NCI-H345 treated with DMSO at 0.1 percent for 48 hours (cell line): ENCODE results near the gene APPBP2.
"Not testable (repeated sequence)": the region's sequence is repeated elsewhere in the genome, so short reads cannot be mapped to it uniquely, and the experiment has no call there.

ENCODE experiments used
- DNase-seq: peaks from one replicate; lab custom pipeline; 2025; ENCODE audit not compliant: unreplicated experiment; lab: John Stamatoyannopoulos, UW

APPBP2 gene, protein sequence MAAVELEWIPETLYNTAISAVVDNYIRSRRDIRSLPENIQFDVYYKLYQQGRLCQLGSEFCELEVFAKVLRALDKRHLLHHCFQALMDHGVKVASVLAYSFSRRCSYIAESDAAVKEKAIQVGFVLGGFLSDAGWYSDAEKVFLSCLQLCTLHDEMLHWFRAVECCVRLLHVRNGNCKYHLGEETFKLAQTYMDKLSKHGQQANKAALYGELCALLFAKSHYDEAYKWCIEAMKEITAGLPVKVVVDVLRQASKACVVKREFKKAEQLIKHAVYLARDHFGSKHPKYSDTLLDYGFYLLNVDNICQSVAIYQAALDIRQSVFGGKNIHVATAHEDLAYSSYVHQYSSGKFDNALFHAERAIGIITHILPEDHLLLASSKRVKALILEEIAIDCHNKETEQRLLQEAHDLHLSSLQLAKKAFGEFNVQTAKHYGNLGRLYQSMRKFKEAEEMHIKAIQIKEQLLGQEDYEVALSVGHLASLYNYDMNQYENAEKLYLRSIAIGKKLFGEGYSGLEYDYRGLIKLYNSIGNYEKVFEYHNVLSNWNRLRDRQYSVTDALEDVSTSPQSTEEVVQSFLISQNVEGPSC

DNA sequence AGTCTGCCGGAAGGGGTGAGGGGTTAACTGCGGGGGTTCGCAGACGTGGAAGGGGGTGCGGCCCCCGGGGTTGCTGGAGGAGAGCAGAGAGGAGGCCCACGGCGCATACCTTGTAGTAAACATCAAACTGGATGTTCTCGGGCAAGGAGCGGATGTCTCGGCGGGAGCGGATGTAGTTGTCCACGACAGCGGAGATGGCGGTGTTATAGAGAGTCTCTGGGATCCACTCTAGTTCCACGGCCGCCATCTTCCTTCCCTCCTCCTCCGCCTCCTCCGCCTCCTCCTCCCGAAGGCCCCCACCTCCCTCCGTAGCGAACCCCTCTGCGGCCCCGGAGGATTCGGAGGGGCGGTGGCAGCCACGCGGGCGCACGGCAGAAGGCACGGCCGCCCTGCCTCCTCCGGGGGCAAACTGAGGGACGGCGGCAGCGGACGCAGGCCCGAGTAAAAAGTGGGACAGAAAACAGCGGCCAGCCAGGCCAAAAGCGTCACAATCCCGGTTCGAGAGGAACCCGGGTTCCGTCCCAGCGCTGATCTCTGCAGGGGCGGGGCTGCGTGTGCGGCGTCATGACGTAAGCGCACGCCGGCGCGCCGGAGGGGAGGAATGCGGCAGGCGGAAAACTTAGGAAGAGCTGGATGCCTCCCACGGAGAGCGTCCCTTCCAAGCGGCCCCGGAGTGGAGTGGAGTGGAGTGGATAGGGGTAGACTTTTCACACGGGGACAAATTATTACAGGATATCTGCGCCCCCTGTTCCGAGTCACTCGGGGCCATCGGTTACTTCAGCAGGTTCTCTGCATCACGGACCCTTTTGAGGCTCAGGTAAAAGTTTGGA, at the start of gene APPBP2:
Gene APPBP2, minus strand, starts transcription at position 558 of the 830 bp plus-strand sequence. Its CDS starts 311 bp downstream, at position 247.
- DNase-seq: peak; percentile 74

DNA sequence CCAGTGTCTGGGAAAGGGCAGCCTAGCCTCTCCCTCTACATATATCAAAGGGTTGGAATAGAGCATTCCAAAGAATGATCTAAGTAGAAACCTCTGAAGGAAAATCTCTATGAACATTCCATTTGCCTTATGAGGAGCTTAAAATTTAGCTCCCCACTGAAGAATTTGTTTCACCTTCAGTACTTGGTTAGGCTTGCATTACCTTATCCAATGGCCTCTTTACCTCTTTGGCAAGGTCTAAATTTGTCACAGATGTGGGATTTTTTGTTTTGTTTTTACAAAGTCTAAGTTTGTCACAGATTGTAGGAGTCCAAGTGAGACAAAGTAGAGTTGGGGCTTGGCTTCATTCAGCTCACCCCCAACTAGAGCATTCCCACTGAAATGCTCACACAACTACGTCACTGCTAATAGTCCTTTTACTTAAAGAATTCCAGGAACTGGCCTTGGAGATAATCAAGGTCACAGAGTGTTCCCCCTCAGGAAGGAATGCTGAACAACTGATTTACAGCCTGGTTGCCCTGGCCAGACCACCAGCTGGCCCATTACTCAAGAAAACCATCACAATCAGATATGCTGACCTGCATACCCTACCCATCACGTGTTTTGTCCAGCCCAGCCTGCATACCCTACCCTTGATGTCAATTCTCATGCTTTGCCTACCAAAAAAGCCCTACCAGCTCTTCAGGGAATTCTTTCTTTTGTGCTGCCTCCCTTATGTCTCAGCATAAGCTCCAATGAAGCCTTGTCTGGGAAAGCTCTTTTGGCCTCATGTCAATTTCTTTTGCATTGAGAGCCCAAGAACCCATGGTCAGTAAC, 47.4 kb upstream of the APPBP2 start:
- no peak for DNase-seq

DNA sequence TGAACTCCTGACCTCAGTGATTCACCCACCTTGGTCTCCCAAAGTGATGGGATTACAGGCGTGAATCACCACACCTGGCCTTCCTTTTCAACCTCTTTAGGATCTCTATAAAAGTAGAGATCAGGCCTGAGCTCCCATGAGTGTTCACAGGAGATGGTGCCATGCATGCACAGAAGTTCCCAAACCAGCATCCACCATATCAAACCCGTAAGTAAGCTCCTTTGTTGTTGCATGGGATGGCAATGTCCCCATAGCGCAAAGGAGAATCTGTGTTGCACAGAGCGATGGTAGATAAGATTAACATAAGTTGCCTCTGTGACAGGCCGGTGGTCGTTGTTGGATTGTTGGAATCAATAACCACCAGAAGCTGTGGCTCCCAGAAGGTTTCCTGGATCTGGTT, 39.2 kb upstream of the APPBP2 start:
- DNase-seq: no peak

DNA sequence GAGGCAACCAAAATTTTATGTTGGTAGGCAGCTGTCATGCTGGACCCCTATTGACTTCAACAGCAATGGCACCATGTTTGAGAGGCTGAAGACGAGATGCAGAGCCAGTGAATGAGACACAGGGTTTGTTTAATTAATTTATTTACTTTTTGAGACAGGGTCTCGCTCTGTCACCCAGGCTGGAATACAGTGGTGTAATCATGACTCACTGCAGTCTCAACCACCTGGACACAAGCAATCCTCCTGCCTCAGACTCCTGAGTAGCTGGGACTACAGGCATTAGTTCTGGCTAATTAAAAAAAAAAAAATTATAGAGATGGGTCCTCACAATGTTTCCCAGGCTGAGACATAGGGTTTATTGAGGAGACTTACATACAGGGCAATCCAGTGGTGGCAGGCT, 37.7 kb upstream of the APPBP2 start:
- no peak for DNase-seq

DNA sequence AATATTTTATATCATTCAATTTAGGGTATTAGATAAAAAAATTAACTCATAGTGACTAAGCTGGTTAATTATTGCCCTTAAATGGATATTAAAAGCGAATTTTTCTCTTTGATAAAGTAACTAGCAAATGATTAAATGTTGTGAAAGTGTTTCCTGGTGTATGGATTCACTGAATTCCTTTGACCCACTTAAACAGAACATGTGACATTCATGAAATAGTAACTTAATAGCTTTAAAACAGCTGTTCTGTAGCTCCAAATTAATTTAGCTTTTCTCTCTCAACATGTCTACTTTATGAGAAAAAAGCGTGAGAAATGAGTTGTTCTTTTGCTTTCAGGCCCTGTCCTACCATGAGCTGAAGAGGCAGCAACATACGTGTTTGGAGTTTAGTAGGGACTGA, 36.4 kb upstream of the APPBP2 start:
- no peak for DNase-seq

DNA sequence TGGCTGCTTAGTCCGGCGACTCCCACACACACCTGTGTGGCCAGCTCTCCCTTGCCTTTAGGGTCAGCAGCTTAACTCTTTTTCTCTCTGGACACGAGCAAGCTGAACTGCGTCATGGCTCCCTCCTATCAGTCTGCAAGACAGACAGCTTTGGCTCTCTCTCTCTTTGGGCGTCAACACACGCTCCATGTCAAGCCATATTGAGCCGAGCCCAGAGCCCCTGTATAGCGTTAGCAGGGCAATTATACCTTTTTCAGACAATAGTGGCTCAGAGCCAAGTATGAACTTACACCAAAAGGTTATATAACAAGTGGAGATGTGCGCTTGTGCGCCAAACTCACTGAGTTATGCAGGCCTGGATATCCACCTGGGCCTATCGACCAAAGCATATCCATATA, 34.8 kb upstream of the APPBP2 start:
- DNase-seq: no peak

DNA sequence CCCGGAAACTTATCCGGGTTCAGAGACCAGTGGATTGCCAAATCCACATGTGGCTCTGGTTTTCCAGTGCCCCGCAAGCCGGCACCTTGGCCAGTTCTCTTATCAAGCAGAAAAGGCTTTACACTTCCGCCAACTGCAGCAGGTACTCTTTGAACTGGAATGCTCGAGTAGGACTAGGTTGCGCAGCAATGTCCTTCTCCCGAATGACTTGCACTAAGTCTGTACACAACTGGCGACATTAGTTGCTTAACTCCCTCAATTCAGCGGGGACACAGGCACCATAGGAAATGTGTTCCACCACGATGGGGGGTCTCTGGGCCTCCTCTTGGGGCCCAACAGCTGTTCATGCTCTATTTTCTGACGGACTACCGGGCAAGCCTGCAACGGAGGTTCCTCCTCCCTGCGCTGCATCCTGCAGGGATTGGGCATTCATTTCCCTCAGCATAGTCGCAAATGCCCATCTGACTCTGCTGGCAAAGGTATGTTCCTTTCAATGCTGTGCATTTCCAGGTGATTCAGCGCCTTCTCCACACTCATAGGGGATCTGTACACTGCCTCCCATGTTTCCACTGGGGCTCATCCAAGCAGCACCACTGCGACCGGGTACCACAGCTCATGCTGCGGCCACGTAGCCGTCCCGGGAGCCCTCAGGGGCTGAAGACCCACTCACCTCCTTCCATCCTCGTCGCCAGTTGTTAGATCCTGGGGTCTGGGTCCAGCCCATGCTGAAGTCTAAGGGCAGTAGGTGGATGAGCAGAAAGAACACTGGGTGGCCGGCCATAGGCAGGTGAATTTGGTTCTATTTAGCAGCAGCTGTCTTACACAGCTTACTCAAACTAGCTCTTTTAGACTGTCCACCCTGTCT, 34.2 kb upstream of the APPBP2 start:
- DNase-seq: no peak

DNA sequence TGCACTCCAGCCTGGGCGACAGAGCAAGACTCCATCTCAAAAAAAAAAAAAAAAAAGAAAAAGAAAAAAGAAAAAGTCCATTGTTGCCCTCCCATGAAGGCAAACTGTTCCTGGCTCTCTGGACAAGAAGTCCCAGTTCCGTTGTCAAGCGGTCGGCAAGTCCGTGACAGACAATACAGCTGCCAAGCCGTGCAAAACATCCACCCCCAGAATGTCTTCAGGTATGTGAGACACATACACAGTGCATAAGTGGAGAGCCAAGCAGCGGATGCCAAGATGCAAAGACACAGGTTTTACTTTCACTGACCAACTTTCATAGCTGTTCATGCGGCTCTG, 33.6 kb upstream of the APPBP2 start:
- no peak for DNase-seq

DNA sequence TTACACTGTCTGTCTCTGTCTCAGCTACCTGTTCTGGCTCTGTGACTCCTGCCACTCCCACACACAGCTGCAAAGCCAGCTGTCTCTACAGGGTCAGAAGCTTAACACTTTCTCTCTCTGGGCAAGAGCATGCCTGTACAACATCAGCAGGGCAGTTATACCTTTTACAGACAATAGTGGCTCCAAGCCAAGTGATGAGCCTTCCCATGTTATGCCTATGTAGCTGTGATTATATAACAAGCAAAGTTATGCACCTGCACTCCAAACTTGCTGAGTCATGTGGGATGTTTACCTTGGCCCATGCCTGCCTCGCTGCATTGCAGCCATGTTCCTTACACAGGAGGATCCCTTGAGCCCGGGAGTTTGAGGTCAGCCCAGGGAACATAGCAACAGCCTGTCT, 31.8 kb upstream of the APPBP2 start:
- DNase-seq: no peak

DNA sequence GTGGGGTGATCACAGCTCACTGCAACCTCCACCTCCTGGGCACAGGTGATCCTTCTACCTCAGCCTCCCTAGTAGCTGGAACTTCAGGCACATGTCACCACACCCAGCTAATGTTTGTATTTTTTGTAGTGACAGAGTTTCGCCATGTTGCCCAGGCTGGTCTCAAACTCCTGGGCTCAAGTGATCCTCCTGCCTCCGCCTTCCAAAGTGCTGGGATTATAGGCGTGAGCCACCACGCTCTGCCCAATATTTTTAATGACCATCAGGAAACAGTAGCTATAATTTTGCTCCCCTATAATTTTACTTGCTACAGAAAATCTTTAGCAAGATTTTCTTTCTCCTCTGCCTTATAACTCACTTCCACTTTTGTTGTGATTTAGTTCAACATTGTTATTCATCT, 29.7 kb upstream of the APPBP2 start:
- no peak for DNase-seq

DNA sequence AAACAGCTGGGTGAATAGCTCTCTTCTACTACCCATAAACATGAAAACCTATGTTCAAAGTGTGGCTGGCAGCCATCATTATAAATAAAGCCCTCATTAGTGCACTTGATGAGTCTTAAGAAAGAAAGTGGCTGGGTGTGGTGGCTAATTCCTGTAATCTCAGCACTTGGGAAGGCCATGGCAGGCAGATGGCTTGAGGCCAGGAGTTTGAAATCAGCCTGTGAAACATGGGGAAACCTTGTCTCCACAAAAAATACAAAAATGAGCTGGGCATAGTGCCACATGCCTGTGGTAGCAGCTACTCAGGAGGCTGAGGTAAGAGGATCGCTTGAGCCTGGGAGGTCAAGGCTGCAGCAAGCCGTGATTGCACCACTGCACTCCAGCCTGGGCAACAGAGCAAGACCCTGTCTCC, 28.3 kb upstream of the APPBP2 start:
- no peak for DNase-seq

DNA sequence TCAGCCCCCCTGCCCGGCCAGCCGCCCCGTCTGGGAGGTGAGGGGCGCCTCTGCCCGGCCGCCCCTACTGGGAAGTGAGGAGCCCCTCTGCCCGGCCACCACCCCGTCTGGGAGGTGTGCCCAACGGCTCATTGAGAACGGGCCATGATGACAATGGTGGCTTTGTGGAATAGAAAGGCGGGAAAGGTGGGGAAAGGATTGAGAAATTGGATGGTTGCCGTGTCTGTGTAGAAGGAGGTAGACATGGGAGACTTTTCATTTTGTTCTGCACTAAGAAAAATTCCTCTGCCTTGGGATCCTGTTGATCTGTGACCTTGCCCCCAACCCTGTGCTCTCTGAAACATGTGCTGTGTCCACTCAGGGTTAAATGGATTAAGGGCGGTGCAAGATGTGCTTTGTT, 26.2 kb upstream of the APPBP2 start:
- DNase-seq: not testable (repeated sequence)

DNA sequence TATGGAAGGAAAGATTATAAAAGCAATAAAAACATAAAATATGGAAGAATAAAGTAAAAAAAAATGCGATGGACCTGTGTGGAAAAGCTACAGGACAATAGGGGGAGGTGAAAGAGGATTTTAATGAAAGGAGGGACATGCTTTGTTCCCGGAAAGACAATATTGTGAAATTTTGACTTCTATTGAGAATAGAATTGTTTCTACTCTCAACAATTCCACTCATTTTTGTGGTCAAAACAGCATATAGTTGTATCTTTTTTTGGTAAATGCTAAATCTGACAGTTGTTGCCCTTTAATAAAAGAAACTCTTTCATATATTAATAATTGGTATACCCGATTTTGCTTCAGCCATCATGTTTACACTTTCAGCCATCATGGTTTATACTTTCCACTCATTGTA, 22.9 kb upstream of the APPBP2 start:
- DNase-seq: no peak

DNA sequence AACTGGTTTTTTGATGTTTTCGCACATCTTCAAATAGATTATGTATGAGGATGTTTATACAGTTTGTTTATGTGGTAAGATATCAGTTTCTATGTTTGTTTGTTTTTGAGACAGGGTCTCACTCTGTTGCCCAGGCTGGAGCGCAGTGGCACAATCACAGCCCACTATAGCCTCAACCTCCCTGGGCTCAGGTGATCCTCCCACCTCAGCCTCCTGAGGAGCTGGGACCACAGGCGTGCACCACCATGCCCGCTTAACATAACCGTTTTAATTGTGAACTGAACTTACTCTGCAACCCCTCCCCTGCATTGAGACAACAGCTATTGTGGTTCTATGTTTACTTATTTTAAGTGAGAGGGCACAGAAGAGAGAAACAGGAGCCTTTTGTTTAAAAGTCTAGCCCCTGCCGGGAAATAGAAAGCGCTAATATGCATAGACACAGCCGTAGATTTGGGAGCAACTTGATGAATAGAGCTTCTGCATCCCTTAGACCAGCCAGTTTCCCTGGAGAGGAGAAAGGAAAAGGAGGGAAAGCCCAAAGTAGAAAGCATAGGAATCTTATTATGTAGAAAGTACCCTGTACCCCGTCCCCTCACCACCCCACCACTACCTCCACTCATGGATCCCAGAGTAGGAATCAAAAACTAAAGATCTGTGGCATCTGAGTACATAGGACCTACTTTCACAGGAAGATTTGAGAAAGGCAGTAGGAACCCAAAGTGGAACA, 19.6 kb upstream of the APPBP2 start:
- DNase-seq: no peak

DNA sequence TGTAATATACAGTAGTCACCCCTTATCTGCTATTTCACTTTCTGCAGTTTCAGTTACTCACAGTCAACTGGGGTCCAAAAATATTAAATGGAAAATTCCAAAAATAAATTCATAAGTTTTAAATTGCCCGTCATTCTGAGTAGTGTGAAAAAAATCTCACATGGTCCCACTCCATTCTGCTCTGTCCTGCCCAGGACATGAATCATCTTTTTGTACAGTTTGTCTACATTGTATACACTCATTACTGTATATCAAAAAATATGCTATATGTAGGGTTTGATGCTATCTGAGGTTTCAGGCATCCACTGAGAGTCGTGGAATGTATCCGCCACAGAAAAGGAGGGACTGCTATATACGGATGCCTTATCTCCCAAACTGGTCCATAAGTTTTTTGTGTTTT, 16.0 kb upstream of the APPBP2 start:
- DNase-seq: no peak

DNA sequence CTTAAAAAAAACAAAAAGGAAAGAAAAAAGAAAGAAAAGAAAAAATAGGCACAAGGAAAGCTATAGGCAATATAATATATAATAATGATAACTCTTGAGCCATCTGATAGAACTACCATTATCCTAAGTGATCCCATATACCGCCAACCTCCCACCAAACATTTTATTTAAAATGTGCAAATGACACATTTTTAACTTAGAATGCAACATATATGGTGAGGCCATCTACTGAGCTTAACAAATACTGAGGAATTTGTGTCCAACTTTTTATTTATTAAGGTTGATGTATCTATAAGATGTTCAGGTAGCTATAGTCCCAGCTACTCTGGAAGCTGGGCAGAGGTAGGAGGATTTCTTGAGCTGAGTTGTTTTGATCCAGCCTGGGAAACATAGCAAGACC, 14.4 kb upstream of the APPBP2 start:
- no peak for DNase-seq

DNA sequence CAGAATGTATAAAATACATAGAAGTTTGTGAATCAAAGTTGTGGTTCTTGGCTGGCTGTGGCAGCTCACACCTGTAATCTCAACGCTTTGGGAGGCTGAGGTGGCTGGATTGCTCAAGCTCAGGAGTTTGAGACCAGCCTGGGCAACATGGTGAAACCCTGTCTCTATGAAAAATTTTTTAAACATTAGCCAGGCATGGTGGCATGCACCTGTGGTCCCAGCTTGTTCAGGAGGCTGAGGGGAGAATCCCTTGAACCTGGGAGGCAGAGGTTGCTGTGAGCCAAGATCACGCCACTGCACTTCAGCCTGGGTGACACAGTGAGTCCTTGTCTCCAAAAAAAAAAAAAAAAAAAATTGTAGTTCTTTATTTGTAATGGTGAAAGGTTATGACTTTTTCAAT, 13.8 kb upstream of the APPBP2 start:
- no peak for DNase-seq

DNA sequence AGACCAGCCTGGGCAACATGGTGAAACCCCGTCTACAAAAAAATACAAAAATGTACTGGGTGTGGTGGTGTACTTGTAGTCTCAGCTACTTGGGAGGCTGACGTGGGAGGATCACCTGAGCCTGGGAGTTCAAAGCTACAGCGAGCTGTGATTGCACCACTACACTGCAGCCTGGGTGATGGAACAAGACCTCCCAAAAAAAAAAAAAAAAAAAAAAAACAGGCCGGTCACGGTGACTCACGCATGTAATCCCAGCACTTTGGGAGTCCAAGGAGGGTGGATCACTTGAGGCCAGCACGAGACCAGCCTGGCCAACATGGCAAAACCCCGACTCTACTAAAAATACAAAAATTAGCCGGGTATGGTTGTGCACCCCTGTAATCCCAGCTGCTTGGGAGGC, 12.7 kb upstream of the APPBP2 start:
- DNase-seq: no peak

DNA sequence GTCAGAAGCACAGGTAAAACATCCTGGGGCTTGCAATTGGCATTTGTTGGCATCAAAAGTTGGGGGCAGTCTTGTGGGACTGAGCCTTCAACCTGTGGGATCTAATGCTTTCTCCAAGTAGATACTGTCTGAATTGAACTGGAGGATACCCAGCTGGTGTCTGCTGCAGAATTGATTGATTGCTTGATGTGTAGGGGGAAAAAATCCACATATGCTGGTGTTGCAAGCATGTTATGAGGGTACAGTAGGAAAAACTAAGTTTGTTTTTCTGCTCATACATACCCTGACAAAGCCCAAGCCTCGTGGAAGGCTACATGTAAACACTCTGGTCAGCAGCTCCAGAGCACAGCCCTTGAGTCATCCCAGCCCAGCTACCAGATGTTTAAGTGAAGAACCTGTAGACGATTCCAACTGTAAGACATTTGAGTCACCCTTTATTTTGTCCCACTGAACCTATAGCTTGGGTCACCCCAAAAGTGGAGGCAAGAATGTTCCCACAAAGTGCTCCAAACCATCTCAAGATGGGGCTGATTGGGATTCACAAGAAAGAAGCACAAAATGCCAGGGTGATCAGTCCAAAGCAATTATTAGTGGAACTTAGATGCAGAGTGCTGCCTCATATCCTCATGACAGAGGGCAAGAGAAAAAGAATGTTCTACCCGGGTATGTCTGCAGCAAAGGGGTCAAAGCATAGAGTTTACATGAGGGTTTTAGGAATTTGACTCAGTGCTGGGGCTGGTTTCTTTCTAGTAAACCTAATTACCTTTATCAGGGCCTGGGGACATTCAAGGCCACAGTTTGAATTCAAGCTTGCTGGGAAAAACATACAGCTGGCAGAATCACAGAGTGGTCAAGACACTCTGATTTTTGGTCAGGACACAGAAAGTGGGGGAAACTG, 9.6 kb upstream of the APPBP2 start:
- DNase-seq: no peak
